ENCODE results near the gene NDUFB1.

DNA sequence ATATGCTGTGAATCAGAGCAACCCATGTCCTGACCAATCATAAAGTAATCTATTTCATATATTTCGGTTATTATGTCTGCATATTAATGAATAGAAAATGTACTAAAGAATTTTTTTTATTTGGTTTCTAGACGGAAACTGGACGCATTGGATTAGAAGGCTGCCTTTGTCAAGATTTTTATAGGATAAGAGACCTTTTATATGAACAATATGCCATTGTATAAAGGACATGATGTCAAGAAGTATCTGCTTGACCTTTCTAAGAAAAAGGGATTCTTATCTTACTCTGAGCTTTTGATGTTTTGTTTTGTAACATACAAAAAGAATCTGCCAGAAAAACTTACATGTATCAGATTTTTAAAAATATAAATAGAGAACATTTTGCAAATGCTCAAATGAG is 40.0 kb upstream of the NDUFB1 start:
- TF ChIP-seq, protein P1, sequence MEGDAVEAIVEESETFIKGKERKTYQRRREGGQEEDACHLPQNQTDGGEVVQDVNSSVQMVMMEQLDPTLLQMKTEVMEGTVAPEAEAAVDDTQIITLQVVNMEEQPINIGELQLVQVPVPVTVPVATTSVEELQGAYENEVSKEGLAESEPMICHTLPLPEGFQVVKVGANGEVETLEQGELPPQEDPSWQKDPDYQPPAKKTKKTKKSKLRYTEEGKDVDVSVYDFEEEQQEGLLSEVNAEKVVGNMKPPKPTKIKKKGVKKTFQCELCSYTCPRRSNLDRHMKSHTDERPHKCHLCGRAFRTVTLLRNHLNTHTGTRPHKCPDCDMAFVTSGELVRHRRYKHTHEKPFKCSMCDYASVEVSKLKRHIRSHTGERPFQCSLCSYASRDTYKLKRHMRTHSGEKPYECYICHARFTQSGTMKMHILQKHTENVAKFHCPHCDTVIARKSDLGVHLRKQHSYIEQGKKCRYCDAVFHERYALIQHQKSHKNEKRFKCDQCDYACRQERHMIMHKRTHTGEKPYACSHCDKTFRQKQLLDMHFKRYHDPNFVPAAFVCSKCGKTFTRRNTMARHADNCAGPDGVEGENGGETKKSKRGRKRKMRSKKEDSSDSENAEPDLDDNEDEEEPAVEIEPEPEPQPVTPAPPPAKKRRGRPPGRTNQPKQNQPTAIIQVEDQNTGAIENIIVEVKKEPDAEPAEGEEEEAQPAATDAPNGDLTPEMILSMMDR (IDR thresholded peaks at IDR 0.05) = no peak
- TF ChIP-seq EZH2 (IDR thresholded peaks at IDR 0.05; ENCODE audit: borderline replicate concordance, insufficient read depth, low read depth, low read length, poor library complexity, severe bottlenecking) = no peak

Measured in B cell (primary cell).